ENCODE measurements around the gene ARHGEF9. TPM values are rescaled to one million over a fixed set of nuclear protein-coding genes. Genes with fewer than 3 reads are reported as not detected.

ARHGEF9 gene
- total RNA-seq, 1 donor from 2014 or later: 28.6 TPM

- no peaks in the 10 kb centered on the region for H3K27me3 ChIP-seq
- H3K9me3 ChIP-seq: no peaks in the 10 kb centered on the region
- no peak for DNase-seq (ENCODE audit: low spot score in 2 of 2)
- H3K4me3 ChIP-seq: no peak overlapping the region
- intact Hi-C loops (cut with DNase I): no loop called here
- H3K36me3 ChIP-seq: peaks cover 4 to 34% of the 10 kb centered on the region in 2 donors
- TF ChIP-seq CTCF (IDR thresholded peaks at IDR 0.05): no peak
- no peaks in the 10 kb centered on the region for H3K4me1 ChIP-seq
- H3K27ac ChIP-seq: no peak overlapping the region
These were observed 149.3 kb downstream of the ARHGEF9 start for GRCh38 chrX:63635750-63636149.

- Histone ChIP-seq H3K4me1 (no peaks in the 10 kb centered on the region), H3K4me3 (no peak overlapping the region), H3K27ac (no peak overlapping the region), H3K36me3 (no peaks in the 10 kb centered on the region), H3K27me3 (no peaks in the 10 kb centered on the region), H3K9me3 (peaks cover 0 to 2% of the 10 kb centered on the region in 2 donors)
- no peak for TF ChIP-seq CTCF (IDR thresholded peaks at IDR 0.05)
- no peak for DNase-seq (ENCODE audit: low spot score in 2 of 2)
- intact Hi-C loops (cut with DNase I): no loop called here
These were observed 171.4 kb downstream of the ARHGEF9 start for GRCh38 chrX:63613531-63614028.

GRCh38 chrX:63585936-63586335 is 199.1 kb downstream of the ARHGEF9 start:
- no peak overlapping the region for H3K4me3 ChIP-seq
- intact Hi-C loops (cut with DNase I): no loop called here
- no peaks in the 10 kb centered on the region for H3K27me3 ChIP-seq
- H3K9me3 ChIP-seq: no peaks in the 10 kb centered on the region
- no peak for DNase-seq (ENCODE audit: low spot score in 2 of 2)
- no peaks in the 10 kb centered on the region for H3K36me3 ChIP-seq
- no peaks in the 10 kb centered on the region for H3K4me1 ChIP-seq
- no peak overlapping the region for H3K27ac ChIP-seq
- TF ChIP-seq CTCF (IDR thresholded peaks at IDR 0.05): no peak
